Measurements from ENCODE around the gene AUTS2.

DNA sequence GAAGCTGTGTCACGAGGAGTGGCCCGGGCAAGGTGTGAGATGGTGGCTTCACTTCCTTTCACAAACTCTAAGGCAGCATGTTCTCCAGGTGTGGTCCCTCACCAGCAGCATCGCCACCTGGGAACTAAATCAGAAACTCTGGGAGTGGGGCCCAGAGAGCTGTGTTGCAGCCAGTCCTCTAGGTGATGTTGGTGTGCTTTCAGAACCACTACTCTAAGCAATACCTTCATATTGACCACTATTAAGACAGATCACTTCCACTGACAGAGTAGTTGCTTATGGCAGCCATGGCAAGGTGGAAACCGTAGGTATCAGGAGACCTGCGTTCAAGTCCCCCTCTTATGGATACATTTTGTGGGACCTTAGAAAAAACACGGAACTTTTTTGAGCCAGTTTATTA, 1037.9 kb downstream of the AUTS2 start:
- TF ChIP-seq MTA3 (IDR thresholded peaks at IDR 0.05; ENCODE audit: borderline replicate concordance, low read length) (no peak), EP300 (IDR thresholded peaks at IDR 0.05; ENCODE audit: borderline replicate concordance in 1 of 2, control insufficient read depth in 1 of 2, low read depth in 2 of 2, low read length in 2 of 2) (no peak), RBBP5 (conservative IDR thresholded peaks at IDR 0.05) (no peak), FOS (IDR thresholded peaks at IDR 0.05; ENCODE audit: borderline replicate concordance, extremely low read depth, insufficient read length) (no peak), EZH2 (IDR thresholded peaks at IDR 0.05; ENCODE audit: borderline replicate concordance, control insufficient read depth, low read depth, low read length) (no peak), SIN3A (IDR thresholded peaks at IDR 0.05; ENCODE audit: low read depth, low read length) (no peak), ESRRA (IDR thresholded peaks at IDR 0.05; ENCODE audit: low read length) (no peak), CHD4 (IDR thresholded peaks at IDR 0.05) (no peak), POLR2A (IDR thresholded peaks at IDR 0.05; ENCODE audit: low read depth, low read length) (no peak), NFXL1 (IDR thresholded peaks at IDR 0.05; ENCODE audit: borderline replicate concordance) (no peak), POLR2AphosphoS5 (IDR thresholded peaks at IDR 0.05; ENCODE audit: low read length) (no peak)
- TF ChIP-seq, protein P1, sequence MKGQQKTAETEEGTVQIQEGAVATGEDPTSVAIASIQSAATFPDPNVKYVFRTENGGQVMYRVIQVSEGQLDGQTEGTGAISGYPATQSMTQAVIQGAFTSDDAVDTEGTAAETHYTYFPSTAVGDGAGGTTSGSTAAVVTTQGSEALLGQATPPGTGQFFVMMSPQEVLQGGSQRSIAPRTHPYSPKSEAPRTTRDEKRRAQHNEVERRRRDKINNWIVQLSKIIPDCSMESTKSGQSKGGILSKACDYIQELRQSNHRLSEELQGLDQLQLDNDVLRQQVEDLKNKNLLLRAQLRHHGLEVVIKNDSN (IDR thresholded peaks at IDR 0.05; ENCODE audit: borderline replicate concordance, extremely low read length, insufficient read depth, low read depth, low read length) = no peak
- TF ChIP-seq, protein P2, sequence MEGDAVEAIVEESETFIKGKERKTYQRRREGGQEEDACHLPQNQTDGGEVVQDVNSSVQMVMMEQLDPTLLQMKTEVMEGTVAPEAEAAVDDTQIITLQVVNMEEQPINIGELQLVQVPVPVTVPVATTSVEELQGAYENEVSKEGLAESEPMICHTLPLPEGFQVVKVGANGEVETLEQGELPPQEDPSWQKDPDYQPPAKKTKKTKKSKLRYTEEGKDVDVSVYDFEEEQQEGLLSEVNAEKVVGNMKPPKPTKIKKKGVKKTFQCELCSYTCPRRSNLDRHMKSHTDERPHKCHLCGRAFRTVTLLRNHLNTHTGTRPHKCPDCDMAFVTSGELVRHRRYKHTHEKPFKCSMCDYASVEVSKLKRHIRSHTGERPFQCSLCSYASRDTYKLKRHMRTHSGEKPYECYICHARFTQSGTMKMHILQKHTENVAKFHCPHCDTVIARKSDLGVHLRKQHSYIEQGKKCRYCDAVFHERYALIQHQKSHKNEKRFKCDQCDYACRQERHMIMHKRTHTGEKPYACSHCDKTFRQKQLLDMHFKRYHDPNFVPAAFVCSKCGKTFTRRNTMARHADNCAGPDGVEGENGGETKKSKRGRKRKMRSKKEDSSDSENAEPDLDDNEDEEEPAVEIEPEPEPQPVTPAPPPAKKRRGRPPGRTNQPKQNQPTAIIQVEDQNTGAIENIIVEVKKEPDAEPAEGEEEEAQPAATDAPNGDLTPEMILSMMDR (IDR thresholded peaks at IDR 0.05 in 2 of 3, conservative IDR thresholded peaks at IDR 0.05 in 1 of 3; ENCODE audit: control insufficient read depth in 2 of 3, extremely low read depth in 1 of 3, insufficient read depth in 1 of 3, low read depth in 3 of 3, low read length in 3 of 3) = 0 out of 6 replicates have a peak, but pooled peaks of 1 of the 3 experiments have one; percentile 3
- TF ChIP-seq, protein P3, sequence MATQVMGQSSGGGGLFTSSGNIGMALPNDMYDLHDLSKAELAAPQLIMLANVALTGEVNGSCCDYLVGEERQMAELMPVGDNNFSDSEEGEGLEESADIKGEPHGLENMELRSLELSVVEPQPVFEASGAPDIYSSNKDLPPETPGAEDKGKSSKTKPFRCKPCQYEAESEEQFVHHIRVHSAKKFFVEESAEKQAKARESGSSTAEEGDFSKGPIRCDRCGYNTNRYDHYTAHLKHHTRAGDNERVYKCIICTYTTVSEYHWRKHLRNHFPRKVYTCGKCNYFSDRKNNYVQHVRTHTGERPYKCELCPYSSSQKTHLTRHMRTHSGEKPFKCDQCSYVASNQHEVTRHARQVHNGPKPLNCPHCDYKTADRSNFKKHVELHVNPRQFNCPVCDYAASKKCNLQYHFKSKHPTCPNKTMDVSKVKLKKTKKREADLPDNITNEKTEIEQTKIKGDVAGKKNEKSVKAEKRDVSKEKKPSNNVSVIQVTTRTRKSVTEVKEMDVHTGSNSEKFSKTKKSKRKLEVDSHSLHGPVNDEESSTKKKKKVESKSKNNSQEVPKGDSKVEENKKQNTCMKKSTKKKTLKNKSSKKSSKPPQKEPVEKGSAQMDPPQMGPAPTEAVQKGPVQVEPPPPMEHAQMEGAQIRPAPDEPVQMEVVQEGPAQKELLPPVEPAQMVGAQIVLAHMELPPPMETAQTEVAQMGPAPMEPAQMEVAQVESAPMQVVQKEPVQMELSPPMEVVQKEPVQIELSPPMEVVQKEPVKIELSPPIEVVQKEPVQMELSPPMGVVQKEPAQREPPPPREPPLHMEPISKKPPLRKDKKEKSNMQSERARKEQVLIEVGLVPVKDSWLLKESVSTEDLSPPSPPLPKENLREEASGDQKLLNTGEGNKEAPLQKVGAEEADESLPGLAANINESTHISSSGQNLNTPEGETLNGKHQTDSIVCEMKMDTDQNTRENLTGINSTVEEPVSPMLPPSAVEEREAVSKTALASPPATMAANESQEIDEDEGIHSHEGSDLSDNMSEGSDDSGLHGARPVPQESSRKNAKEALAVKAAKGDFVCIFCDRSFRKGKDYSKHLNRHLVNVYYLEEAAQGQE (IDR thresholded peaks at IDR 0.05; ENCODE audit: low read depth, low read length) = no peak

Data from GM12878 (cell line).